EH (cell line): ENCODE data around the gene KIAA2012.

ENCODE experiments used
- DNase-seq: peaks from one replicate; pipeline ENCODE4 v3.0.0-alpha.2; 2015; ENCODE audit warnings: low read depth

KIAA2012 gene

DNA sequence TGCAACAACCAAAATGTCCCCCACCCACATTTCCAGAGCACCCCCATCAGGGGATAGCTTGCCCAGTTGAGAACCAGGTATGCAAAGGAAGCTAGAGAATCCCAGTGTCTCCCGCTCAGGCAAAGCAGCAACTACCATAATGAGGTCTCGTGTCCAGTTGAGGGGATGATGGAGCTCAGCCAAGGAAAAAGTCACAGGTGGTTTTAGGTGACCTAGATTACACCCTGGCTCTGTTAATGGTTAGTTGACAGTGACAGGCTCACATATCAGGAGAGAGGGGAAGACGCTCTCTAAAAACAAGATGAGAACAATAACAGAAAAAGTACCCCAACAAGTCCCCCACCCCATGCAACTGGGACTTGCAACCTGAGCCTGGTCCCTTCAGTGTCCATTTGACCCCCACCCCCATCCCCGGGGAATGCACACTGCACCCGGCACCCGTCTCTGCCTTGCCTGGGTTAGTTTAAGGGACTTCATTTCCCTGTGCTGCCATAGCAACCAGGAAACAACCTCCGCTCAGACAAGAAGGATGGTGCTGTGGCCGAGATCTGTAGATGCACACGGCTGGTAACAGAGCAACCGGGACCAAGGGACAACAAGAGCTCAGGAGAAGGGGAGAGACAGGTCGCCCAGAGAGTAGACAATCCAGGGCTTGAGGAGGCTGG lies at the start of gene KIAA2012:
Gene KIAA2012 (plus strand): TSS at position 519 of the 665 bp plus-strand sequence. CDS start 373 bp downstream, outside the sequence.
- no peak for DNase-seq

DNA sequence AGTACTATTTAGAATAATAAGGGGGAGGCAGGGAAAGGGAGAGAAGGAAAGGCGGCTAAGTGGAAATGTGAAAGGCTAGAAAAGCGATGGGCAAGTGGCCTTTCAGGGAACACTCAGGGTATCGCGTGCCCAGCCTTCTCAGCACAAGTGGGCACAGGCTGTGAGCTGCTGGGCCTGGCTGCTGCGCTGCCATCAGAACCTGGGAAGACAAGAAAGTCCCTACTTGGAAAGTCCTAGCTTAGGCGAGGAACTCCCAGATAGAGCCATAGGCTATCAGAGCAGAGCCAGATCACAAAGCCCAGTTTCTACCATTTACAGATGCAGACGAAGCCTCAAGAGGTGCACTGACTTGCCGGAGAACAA lies 49.2 kb upstream of the KIAA2012 start:
- DNase-seq, result no peak

GRCh38 chr2:202024871-202025270 lies 48.2 kb upstream of the KIAA2012 start:
- no peak for DNase-seq

GRCh38 chr2:202025816-202026215 lies 47.2 kb upstream of the KIAA2012 start:
- DNase-seq, result no peak

- no peak for DNase-seq
Measured at GRCh38 chr2:202026507-202026906, 46.5 kb upstream of the KIAA2012 start.

- peak; percentile 88 for DNase-seq
Measured at GRCh38 chr2:202030691-202031090, 42.4 kb upstream of the KIAA2012 start.

DNA sequence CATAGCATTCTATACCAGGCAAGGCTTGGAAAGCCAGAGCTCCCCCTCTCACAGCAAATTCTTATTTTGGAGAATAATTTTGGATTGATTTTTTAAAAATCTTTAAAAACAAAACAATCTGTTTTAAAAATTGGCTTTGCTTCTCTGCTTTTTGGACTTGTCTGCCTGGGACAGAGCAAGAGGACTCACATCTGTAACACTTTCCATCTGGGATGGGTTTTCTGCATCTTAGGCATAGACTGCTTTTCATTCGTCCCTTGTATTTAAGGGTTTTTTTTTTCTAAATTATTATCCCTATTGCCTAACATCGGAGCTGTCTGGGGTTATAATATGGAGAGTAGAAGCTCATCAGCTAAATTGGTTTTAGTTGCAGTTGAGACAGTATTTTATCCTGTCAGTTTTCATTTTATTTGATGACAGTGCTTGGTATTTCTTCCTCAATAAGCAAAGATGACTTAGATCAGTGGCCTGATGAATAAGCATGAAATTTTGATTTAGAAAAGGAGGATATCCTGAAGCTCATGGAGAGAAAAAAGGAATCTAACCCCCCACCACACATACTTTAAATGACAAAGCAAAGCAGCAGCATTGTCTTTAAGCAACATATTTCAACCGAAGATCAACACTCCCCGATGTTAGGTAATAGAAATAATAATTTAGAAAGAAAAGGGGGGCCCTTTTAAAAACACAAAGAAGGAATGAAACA lies 41.7 kb upstream of the KIAA2012 start:
- DNase-seq, result no peak

GRCh38 chr2:202032846-202033316 lies 40.2 kb upstream of the KIAA2012 start:
- peak; percentile 61 for DNase-seq

DNA sequence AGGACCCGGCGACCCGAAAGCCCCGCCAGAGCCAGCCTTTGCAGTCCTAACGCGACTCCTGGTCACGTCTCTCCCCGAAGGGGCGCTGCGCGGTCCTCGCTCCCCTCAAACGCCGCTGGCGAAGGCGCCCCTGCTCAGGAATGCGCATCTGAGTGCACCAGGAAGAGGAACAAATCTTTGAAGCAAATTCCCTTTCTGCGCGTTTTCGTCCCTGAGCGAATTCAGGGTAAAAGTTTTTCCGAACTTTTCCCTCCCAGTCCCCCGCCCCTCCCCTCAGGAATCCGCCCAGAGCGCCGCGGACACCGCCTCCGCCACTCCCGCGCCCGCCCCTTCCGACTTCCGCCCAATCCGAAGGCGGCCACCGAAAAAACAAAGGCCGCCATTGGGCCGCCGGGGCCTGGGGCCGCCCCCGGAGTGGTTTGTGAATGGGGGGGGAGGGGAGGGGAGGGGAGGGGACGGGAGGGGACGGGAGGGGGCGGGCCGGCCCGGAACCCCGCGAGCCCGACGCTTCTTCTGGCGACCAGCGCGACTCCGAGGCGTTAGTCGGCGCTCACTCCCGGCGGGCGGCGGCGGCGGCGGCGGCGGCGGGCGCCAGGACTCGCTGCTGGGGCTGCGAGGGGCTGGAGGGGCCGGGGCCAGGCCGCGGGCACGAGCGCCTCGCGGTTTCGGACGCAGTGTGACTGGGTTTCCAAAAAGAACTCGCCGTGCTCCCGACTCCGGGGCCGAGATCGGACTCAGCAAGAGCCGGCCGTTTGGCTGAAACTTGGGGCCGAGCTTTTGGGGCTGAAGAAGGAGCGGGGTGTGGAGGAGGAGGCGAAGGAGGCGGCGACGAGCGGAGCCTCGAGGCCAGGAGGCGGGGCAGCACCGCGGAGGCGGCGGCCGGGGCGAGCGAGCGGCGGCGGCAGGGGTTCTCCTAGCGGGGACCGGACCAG lies 39.5 kb upstream of the KIAA2012 start, which contains the start of gene FZD7:
Gene FZD7 (plus strand): TSS at position 539 of the 932 bp plus-strand sequence. CDS start 793 bp downstream, outside the sequence.
- peak; percentile 95 for DNase-seq

DNA sequence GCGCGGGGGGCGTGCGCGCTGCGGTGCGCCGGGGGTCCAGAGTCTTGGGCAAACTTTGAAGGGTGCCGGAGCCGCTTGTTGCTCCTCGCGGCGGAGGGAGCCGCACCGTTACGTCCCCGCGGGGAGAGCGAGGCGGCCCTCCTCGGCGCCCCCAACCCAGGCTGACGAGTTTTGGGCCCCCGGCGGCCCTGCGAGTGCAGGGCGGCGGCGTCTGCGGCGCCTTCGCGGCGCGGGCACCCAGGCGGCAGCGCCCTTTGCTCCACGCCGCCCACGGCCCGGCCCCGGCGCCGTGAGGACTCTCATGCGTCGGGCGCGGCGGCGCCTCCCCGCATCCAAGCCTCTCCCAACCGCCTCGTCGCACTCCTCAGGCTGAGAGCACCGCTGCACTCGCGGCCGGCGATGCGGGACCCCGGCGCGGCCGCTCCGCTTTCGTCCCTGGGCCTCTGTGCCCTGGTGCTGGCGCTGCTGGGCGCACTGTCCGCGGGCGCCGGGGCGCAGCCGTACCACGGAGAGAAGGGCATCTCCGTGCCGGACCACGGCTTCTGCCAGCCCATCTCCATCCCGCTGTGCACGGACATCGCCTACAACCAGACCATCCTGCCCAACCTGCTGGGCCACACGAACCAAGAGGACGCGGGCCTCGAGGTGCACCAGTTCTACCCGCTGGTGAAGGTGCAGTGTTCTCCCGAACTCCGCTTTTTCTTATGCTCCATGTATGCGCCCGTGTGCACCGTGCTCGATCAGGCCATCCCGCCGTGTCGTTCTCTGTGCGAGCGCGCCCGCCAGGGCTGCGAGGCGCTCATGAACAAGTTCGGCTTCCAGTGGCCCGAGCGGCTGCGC lies 38.6 kb upstream of the KIAA2012 start:
- peak; percentile 44 for DNase-seq

- peak; percentile 89 for DNase-seq
Measured at GRCh38 chr2:202035089-202035940, 37.7 kb upstream of the KIAA2012 start.

DNA sequence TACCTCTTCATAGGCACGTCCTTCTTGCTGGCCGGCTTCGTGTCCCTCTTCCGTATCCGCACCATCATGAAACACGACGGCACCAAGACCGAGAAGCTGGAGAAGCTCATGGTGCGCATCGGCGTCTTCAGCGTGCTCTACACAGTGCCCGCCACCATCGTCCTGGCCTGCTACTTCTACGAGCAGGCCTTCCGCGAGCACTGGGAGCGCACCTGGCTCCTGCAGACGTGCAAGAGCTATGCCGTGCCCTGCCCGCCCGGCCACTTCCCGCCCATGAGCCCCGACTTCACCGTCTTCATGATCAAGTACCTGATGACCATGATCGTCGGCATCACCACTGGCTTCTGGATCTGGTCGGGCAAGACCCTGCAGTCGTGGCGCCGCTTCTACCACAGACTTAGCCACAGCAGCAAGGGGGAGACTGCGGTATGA lies 37.1 kb upstream of the KIAA2012 start:
- DNase-seq, result no peak

- peak; percentile 56 for DNase-seq
Measured at GRCh38 chr2:202036601-202037037, 36.4 kb upstream of the KIAA2012 start.

DNA sequence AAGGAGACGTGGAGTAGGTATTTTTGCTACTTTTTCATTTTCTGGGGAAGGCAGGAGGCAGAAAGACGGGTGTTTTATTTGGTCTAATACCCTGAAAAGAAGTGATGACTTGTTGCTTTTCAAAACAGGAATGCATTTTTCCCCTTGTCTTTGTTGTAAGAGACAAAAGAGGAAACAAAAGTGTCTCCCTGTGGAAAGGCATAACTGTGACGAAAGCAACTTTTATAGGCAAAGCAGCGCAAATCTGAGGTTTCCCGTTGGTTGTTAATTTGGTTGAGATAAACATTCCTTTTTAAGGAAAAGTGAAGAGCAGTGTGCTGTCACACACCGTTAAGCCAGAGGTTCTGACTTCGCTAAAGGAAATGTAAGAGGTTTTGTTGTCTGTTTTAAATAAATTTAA lies 36.0 kb upstream of the KIAA2012 start:
- peak; percentile 87 for DNase-seq

DNA sequence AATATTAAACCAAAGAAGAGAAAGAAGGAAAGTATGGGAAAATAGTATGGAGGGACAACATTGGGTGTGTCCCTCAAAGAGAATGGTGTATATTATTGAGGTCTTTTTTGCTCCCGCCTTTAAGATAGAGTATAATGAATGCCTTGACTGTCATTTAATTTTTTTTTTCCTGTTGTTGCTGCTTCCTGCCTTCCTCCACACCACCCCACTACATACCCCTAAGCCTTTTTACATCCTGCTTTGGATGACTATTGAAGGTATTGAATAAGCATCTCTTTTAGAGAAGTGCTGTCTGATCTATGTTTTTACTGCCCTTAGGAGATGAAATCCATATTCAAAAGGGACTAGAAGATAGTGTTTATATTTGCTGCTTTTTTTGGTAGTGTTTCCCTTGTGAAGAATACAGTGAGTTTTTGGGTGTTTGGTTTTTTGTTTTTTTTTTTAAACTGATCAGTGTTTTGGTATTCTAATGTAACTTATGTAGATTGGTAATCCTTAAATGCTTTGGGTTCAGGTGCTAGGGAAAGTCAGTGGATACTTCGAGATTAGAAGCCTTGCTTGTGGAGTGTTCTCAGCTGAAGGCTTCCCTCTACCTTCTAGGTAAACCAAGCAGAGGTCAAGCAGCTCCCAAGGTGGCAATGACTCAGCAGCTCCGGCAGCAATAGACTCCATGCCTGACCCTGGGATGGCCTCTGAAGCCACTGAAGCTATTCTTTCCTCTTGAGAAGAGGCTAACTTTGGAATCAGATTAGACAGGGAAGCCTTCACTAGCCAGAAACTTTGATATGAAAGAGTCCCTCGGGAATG lies 34.4 kb upstream of the KIAA2012 start:
- peak; percentile 82 for DNase-seq

DNA sequence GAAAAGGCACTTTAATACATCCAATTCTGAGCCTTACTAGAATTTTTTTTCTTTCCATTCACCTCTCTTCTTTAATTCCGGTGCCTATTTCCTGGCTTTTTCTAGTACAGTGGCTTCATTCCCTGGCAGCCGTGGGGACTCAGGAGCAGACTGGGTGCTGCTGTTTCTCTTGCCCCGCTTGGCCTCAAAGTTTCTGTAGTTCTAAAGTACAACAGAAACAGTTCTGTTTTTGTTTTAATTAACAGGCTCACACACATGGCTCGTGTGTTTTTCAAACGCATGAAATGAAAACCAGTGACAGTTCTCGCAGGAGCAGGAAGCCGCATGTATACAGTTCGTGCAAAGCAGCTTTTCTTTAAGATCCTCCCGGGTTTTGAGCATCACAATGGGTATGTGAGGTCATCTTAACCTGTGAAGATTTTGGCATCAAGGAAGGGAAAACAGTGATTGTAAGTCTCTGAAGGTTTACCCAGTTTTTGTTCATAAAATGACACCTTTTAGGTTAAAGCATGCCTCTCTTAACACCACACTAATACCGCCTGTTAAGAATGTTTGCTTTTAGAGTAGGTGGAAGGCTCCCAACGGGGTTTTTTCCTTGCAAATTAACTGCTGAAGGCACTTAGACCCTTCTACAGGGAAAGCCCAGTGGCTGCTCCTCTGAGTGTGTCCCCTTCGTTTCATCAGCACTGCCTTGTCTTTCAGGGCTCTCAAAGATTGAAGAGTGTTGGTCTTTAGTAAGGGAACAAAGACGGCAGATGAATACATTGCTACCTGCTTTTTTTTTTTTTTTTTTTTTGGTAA lies 33.6 kb upstream of the KIAA2012 start:
- DNase-seq, result peak; percentile 28

GRCh38 chr2:202040079-202040844 lies 32.8 kb upstream of the KIAA2012 start:
- DNase-seq, result no peak

DNA sequence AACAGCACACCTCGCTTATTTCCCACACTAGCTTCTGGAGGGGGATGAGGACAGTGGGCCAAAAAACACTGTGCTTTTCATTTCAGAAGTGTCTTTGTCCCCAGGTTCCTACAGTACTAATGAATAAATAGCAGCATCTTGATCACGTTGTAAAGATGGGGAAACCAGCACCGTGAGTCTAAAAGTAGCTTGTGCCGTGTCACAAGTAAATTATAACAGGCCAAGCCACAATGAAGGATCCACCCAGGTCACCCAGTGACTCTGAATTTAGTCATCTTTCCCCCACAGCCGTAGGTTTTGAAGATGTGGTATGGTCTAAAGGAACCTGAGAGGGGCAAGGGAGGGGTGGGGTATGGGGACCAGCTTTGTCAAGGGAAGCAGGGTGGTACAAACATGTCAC lies 30.6 kb upstream of the KIAA2012 start:
- no peak for DNase-seq
